ENCODE measurements around the gene SIK3. TPM values are rescaled to one million over a fixed set of nuclear protein-coding genes. Genes with fewer than 3 reads are reported as not detected.

SIK3 gene
- polyA plus RNA-seq, 1 of the 3 experiments (the other 2 are of a cell fraction), result 5.1 TPM

GRCh38 chr11:116975661-116976060 lies 122.6 kb downstream of the SIK3 start:
- Histone ChIP-seq H2AFZ (ENCODE audit: low read depth) (no peak overlapping the region), H3K4me2 (no peak overlapping the region), H3K36me3 (replicated peaks in 1 of 2; ENCODE audit: control insufficient read depth in 1 of 2, insufficient read depth in 2 of 2, low read length in 1 of 2) (peaks cover 0 to 9% of the 10 kb centered on the region in 2 experiments), H3K9me2 (no peaks in the 10 kb centered on the region), H3K9ac (no peak overlapping the region), H3K4me3 (ENCODE audit: low read depth in 2 of 2, low read length in 1 of 2) (no peak overlapping the region), H3F3A (replicated peaks; ENCODE audit: insufficient read depth) (no peaks in the 10 kb centered on the region), H3K27ac (ENCODE audit: low read depth in 2 of 2, low read length in 1 of 2) (no peak overlapping the region), H4K20me1 (ENCODE audit: insufficient read depth) (peaks cover 2% of the 10 kb centered on the region; the same call in 1 of the 2 replicates), H3K4me1 (ENCODE audit: control insufficient read depth in 1 of 2, insufficient read depth in 2 of 2, low read depth in 1 of 2, low read length in 1 of 2) (no peaks in the 10 kb centered on the region), H3K9me3 (no peaks in the 10 kb centered on the region), H3K27me3 (ENCODE audit: insufficient read depth) (no peaks in the 10 kb centered on the region), H3K79me2 (ENCODE audit: insufficient read depth) (0 out of 2 replicates have a peak, but pooled peaks cover 6% of the 10 kb centered on the region)
- ChIA-PET CTCF (interaction anchor here (0.8 kb wide), 1 partner anchor 9 kb away, joined by 3 read pairs; no protein-coding TSS in a partner anchor), POLR2A (no interaction called here)
- DNase-seq, result no peak
- TF ChIP-seq SIN3A (IDR thresholded peaks at IDR 0.05; ENCODE audit: borderline replicate concordance, low read depth, low read length), result no peak
- TF ChIP-seq ZBTB33 (IDR thresholded peaks at IDR 0.05; ENCODE audit: borderline replicate concordance, low read depth), result no peak
- no peak for TF ChIP-seq RXRA (IDR thresholded peaks at IDR 0.05; ENCODE audit: borderline replicate concordance, low read depth)
- WGBS (ENCODE audit: low lambda C conversion rate), result 96% methylated on average over 1 of the region's 1 CpG

GRCh38 chr11:116973270-116973669 lies 125.0 kb downstream of the SIK3 start:
- Histone ChIP-seq H2AFZ (ENCODE audit: low read depth) (no peak overlapping the region), H3K4me2 (no peak overlapping the region), H3F3A (replicated peaks; ENCODE audit: insufficient read depth) (no peaks in the 10 kb centered on the region), H3K4me1 (ENCODE audit: control insufficient read depth in 1 of 2, insufficient read depth in 2 of 2, low read depth in 1 of 2, low read length in 1 of 2) (no peaks in the 10 kb centered on the region), H3K79me2 (ENCODE audit: insufficient read depth) (0 out of 2 replicates have a peak, but pooled peaks cover 2% of the 10 kb centered on the region), H3K9me2 (no peaks in the 10 kb centered on the region), H3K36me3 (replicated peaks in 1 of 2; ENCODE audit: control insufficient read depth in 1 of 2, insufficient read depth in 2 of 2, low read length in 1 of 2) (peaks cover 0 to 5% of the 10 kb centered on the region in 2 experiments), H3K27me3 (ENCODE audit: insufficient read depth) (no peaks in the 10 kb centered on the region), H3K27ac (ENCODE audit: low read depth in 2 of 2, low read length in 1 of 2) (no peak overlapping the region), H3K9ac (no peak overlapping the region), H3K4me3 (ENCODE audit: low read depth in 2 of 2, low read length in 1 of 2) (no peak overlapping the region), H4K20me1 (ENCODE audit: insufficient read depth) (peaks cover 3% of the 10 kb centered on the region; the same call in 1 of the 2 replicates), H3K9me3 (no peaks in the 10 kb centered on the region)
- TF ChIP-seq YY1 (IDR thresholded peaks at IDR 0.05; ENCODE audit: low read depth), result no peak
- TF ChIP-seq EP300 (IDR thresholded peaks at IDR 0.05; ENCODE audit: borderline replicate concordance in 1 of 2, low read depth in 1 of 2, low read length in 1 of 2), result no peak
- TF ChIP-seq RFX5 (IDR thresholded peaks at IDR 0.05; ENCODE audit: low read length), result no peak
- TF ChIP-seq MAX (IDR thresholded peaks at IDR 0.05; ENCODE audit: low read depth), result no peak
- TF ChIP-seq ZBTB33 (IDR thresholded peaks at IDR 0.05; ENCODE audit: borderline replicate concordance, low read depth), result no peak
- no peak for TF ChIP-seq PBX3 (IDR thresholded peaks at IDR 0.05)
- TF ChIP-seq POLR2AphosphoS5 (IDR thresholded peaks at IDR 0.05; ENCODE audit: low read depth, low read length), result no peak
- TF ChIP-seq RAD21 (IDR thresholded peaks at IDR 0.05; ENCODE audit: low read length), result no peak
- TF ChIP-seq USF1 (IDR thresholded peaks at IDR 0.05; ENCODE audit: borderline replicate concordance, low read depth), result no peak
- no peak for TF ChIP-seq MXI1 (IDR thresholded peaks at IDR 0.05; ENCODE audit: low read depth, low read length)
- TF ChIP-seq MEF2A (IDR thresholded peaks at IDR 0.05; ENCODE audit: borderline replicate concordance, low read depth), result no peak
- no peak for TF ChIP-seq TCF12 (IDR thresholded peaks at IDR 0.05)
- no peak for TF ChIP-seq RXRA (IDR thresholded peaks at IDR 0.05; ENCODE audit: borderline replicate concordance, low read depth)
- no peak for TF ChIP-seq ELF1 (IDR thresholded peaks at IDR 0.05)
- TF ChIP-seq JUND (IDR thresholded peaks at IDR 0.05), result no peak
- TF ChIP-seq FOXM1 (IDR thresholded peaks at IDR 0.05; ENCODE audit: low read depth), result no peak
- TF ChIP-seq GABPA (IDR thresholded peaks at IDR 0.05; ENCODE audit: low read depth), result no peak
- ChIA-PET CTCF (interaction anchor here (1.7 to 1.8 kb wide), 2 partner anchors 8 to 9 kb away, joined by 4 to 5 read pairs; no protein-coding TSS in a partner anchor), POLR2A (interaction anchor here (0.7 kb wide), 1 partner anchor 247 kb away, joined by 3 read pairs; no protein-coding TSS in a partner anchor)
- no peak for DNase-seq
